GM23338 (cell line): ENCODE measurements around the gene TOP1.

Source experiments
- CTCF ChIP-seq, 2 experiments: fragments of 200-600 bp in 1 of 2; sonication (generic) in 1 of 2; conservative IDR thresholded peaks; 2 replicates each; pipeline versions ENCODE4 v1.5.1 to v1.6.1; 2016 to 2017; ENCODE audit warnings: antibody characterized with exemption in 2 of 2, low read depth in 2 of 2, mild to moderate bottlenecking in 2 of 2, moderate library complexity in 1 of 2
- EZH2 ChIP-seq: fragments of 200-600 bp; sonication (generic); IDR thresholded peaks from one replicate; pipeline ENCODE4 v1.8.0; 2017; ENCODE audit warnings: antibody characterized with exemption, mild to moderate bottlenecking, low read depth; ENCODE audit not compliant: unreplicated experiment
- POLR2AphosphoS5 ChIP-seq: IDR thresholded peaks from 2 replicates; pipeline ENCODE4 v1.6.1; 2016; ENCODE audit warnings: antibody characterized with exemption, low read depth

DNA sequence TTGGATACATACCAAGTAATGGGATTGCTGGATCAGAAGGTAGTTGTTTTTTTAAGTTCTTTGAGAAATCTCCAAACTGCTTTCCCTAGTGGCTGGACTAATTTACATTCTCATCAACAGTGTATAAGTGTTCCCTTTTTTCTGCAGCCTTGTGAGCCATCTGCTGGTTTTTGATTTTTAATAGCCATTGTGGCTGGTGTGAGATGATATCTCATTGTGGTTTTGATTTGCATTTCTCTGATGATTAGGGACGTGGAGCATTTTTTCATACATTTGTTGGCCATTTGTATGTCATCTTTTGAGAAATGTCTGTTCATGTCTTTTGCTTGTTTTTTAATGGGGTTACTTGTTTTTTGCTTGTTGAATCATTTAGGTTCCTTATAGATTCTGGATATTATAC, 34.8 kb downstream of the TOP1 start:
- no peak for TF ChIP-seq CTCF (conservative IDR thresholded peaks at IDR 0.05; ENCODE audit: low read depth in 2 of 2)
- no peak for TF ChIP-seq EZH2
- no peak for TF ChIP-seq POLR2AphosphoS5
